Heart left ventricle (tissue), 13 donors: Measurements from ENCODE around the gene PCDHB10.
A peak's percentile ranks its signal among the peaks of the same experiment; 100 is the strongest.

ENCODE experiments used
- POLR2A ChIP-seq, 2 donors: fragments of 450-650 bp; IDR thresholded peaks; one replicate each; pipeline ENCODE4 v1.6.1; 2017; ENCODE audit warnings: antibody characterized with exemption in 2 of 2, mild to moderate bottlenecking in 2 of 2, moderate library complexity in 2 of 2
- TF ChIP-seq, protein P1 (sequence below), 12 donors: fragments of 200-600 bp; sonication (generic) in 4 of 12; IDR thresholded peaks; one replicate each; pipeline versions ENCODE4 v1.5.0 to v1.8.0; 2018 to 2022; ENCODE audit warnings: antibody characterized with exemption in 12 of 12, mild to moderate bottlenecking in 5 of 12
- donor health status: ischemic (EF 13 %, LVEDD 7.1; RV severe dilation, severe dysfunction).
- donor health status: DM: no; HTN: yes; CAD: no.
- donor health status: DM: no; HTN: no; CAD: no.
- donor health status: ischemic (EF 25% LVEDD 6.9; RV normal size, moderate dysfunction).
- donor health status: ischemic (EF 25% LVEDD 5.7; RV mildly dilated, moderate dysfunction).
- donor health status: ischemic (EF 35%, LVEDD 5.7; RV mildly dilated, moderate dysfunction).
- donor health status: nonischemic (EF 11% LVEDD 7.7; RV severe dilation, severe dysfunction).
- donor health status: DM: yes; HTN: yes; CAD: no.
- donor health status: PGD.
- donor health status: ischemic (EF 29% LVEDD 5.4; RV normal size, mild dysfunction).
- donor health status: nonischemic (EF 23%, LVEDD 6.1; RV moderate dilation, normal function).

- TF ChIP-seq POLR2A (IDR thresholded peaks at IDR 0.05) = no peak
- TF ChIP-seq, protein P1, sequence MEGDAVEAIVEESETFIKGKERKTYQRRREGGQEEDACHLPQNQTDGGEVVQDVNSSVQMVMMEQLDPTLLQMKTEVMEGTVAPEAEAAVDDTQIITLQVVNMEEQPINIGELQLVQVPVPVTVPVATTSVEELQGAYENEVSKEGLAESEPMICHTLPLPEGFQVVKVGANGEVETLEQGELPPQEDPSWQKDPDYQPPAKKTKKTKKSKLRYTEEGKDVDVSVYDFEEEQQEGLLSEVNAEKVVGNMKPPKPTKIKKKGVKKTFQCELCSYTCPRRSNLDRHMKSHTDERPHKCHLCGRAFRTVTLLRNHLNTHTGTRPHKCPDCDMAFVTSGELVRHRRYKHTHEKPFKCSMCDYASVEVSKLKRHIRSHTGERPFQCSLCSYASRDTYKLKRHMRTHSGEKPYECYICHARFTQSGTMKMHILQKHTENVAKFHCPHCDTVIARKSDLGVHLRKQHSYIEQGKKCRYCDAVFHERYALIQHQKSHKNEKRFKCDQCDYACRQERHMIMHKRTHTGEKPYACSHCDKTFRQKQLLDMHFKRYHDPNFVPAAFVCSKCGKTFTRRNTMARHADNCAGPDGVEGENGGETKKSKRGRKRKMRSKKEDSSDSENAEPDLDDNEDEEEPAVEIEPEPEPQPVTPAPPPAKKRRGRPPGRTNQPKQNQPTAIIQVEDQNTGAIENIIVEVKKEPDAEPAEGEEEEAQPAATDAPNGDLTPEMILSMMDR (IDR thresholded peaks at IDR 0.05) = peak in 9 of 12 donors; percentile 9 to 56 (median 45)
Observed at GRCh38 chr5:141182248-141182647, 9.9 kb upstream of the PCDHB10 start, which contains the start of gene PCDHB16.
